ENCODE results near the gene SRSF3.

SRSF3 gene

DNA sequence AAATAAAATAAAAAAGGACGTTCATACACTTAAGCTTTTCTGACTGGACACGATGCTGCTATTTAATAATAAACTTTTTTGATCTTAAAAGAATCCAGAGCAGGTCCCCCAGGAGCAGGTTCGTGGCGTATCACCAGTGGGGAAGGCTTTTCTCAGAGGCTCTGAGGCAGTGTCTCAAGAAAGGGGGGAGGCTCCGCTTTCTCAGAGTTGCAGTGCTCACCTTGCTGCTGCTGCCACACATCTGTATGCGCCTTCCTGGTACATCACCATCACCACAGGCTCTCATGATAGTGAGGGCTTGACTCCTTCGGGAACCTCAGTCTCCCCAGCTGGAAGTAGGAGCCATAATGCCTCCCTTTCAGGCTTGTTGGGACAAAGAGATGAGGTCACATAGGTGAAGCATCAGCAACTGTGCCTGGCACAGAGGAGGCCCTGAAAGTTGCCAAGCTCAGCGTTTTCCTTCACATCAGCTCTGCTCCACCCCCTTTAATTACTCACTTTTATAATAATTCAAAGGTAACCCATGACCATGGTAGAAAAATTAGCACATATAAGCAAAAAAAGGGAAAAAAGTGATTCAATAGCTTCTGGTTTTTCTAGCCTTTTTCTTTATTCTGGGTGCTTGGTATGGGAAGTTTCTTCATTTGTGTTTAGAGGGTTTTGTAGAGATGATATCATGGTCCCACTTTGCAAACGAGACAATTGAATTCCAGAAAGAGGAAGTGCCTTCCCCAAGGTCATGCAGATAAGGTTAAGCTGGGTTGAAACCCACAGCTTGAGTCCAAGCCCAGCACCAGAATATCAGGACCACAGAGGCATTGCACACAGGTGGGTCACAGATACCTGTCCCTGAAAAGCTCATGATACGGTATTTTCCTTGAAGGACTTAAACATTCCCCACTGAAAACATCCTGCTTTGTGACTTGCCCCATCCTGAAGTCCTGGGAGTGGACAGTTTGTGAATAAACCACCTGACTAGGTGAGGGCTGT, 24.5 kb downstream of the SRSF3 start:
- in situ Hi-C loops (cut with MboI; ENCODE audit: low sequenced_read_pairs), result loop anchor here (10.0 to 25.0 kb wide), 3 partner anchors 136 to 594 kb away; partner anchors contain the start of gene FGD2

GRCh38 chr6:36621371-36621855, 27.3 kb downstream of the SRSF3 start:
- in situ Hi-C loops (cut with MboI; ENCODE audit: low sequenced_read_pairs), result loop anchor here (5.0 to 25.0 kb wide), 3 partner anchors 61 to 591 kb away; partner anchors contain the start of gene FGD2

DNA sequence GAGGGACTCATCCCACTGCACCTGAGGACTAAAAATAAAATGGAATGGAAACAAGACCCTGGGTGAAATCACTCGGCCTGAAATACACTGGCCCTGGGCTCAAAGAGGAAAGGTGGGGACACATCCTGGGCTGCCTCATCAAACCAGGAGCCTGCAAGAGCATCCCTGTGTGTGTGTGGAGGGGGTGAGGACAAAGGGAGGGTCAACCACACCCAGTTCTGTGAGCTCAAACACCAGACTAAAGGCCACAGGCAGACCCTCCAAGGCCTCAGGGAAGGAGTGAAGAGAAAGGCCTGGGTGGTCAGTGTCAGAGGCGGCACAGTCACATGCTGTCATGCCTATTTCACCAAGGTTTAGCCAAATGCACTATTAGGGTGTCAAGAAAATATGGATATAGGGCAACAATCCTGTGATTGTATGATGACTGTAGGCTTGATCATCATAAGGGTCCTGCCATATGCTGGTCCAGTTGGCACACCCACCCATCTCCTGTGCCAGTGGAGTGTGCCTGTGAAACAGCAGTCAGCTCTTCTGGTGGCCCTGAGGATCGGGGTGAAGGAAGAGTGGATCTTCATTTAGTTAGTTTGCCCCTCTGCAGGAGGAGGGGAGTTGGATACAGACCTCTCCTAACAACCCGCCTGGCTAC, 28.9 kb downstream of the SRSF3 start:
- in situ Hi-C loops (cut with MboI; ENCODE audit: low sequenced_read_pairs), result loop anchor here (5.0 to 25.0 kb wide), 3 partner anchors 59 to 589 kb away; partner anchors contain the start of gene FGD2

DNA sequence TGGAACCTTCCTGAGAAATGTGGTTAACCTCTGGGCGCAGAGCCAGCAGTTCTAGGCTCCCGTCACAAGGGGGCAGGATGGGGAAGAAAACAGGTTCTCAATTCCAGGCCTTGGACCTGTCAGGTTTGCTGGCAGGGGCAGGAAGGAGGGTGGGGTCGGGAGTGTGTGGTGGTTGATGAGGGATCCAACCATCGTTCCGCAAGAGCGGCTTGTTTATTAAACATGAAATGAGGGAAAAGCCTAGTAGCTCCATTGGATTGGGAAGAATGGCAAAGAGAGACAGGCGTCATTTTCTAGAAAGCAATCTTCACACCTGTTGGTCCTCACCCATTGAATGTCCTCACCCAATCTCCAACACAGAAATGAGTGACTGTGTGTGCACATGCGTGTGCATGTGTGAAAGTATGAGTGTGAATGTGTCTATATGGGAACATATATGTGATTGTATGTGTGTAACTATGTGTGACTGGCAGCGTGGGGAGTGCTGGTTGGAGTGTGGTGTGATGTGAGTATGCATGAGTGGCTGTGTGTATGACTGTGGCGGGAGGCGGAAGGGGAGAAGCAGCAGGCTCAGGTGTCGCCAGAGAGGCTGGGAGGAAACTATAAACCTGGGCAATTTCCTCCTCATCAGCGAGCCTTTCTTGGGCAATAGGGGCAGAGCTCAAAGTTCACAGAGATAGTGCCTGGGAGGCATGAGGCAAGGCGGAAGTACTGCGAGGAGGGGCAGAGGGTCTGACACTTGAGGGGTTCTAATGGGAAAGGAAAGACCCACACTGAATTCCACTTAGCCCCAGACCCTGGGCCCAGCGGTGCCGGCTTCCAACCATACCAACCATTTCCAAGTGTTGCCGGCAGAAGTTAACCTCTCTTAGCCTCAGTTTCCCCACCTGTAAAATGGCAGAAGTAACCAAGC, 29.6 kb downstream of the SRSF3 start:
- in situ Hi-C loops (cut with MboI; ENCODE audit: low sequenced_read_pairs), result loop anchor here (5.0 to 25.0 kb wide), 3 partner anchors 58 to 588 kb away; partner anchors contain the start of gene FGD2

DNA sequence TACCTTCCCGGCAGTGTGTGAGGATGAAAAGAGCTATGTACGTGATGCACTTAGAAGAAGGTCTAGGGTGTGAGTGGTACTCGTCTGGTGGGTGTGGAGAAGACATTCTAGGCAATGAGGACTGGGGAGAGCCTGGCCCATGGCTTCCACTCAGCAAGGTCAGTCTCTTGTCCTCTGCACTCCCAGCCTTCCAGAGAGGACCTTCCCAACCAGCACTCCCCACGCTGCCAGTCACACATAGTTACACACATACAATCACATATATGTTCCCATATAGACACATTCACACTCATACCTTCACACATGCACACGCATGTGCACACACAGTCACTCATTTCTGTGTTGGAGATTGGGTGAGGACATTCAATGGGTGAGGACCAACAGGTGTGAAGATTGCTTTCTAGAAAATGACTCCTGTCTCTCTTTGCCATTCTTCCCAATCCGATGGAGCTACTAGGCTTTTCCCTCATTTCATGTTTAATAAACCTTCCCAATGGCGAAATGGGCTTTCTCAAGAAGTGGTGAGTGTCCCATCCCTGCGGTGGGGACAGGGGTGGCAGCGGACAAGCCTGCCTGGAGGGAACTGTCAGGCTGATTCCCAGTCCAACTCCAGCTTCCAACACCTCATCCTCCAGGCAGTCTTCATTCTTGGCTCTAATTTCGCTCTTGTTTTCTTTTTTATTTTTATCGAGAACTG, 30.4 kb downstream of the SRSF3 start:
- in situ Hi-C loops (cut with MboI; ENCODE audit: low sequenced_read_pairs), result loop anchor here (5.0 to 25.0 kb wide), 3 partner anchors 58 to 588 kb away; partner anchors contain the start of gene FGD2

- in situ Hi-C loops (cut with MboI; ENCODE audit: low sequenced_read_pairs), result no loop called here
Observed at GRCh38 chr6:36625158-36625919, 31.2 kb downstream of the SRSF3 start.

- in situ Hi-C loops (cut with MboI; ENCODE audit: low sequenced_read_pairs), result no loop called here
Observed at GRCh38 chr6:36626636-36627035, 32.5 kb downstream of the SRSF3 start.

GRCh38 chr6:36627141-36627540, 33.0 kb downstream of the SRSF3 start:
- in situ Hi-C loops (cut with MboI; ENCODE audit: low sequenced_read_pairs), result no loop called here

DNA sequence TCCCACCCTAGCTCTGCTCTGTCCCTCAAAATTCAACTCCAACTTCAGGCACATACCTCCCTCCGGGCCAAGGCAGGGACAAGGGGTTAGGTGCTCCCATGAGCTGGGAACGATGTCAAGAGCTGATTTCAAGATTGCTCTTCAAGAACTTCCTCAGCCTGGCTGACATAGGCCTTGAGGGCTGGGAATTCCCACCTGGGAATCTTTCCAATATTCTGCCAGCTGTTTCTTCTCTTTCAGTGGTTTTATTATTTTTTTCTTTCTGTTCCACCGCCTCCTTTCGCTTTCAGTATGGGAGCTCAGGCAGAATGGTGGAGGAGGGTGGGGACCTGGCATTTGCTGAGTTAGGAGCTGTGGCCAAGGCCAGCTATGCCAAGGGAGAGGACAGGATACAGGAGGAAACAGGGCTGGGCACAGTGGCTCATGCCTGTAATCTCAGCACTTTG, 33.7 kb downstream of the SRSF3 start:
- in situ Hi-C loops (cut with MboI; ENCODE audit: low sequenced_read_pairs), result no loop called here

- in situ Hi-C loops (cut with MboI; ENCODE audit: low sequenced_read_pairs), result no loop called here
Observed at GRCh38 chr6:36629784-36630183, 35.6 kb downstream of the SRSF3 start.

GRCh38 chr6:36631326-36632011, 37.3 kb downstream of the SRSF3 start:
- in situ Hi-C loops (cut with MboI; ENCODE audit: low sequenced_read_pairs), result no loop called here

DNA sequence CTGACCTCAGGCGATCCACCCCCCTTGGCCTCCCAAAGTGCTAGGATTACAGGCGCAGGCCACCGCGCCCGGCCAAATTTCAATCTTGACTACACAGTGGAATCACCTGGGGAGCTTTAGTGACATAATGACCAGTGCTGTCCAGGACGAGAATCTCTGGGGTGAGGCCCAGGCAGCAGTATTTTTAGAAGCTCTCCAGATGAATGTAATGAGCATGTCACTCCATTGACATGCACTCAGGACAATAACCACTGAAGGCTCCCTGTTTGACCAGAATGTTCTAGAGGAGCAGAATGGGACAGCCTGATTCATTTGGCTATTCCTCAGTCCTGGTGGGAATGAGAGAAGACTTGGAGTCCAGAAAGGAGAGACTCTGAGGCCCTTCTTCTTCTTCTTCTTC, 39.2 kb downstream of the SRSF3 start:
- in situ Hi-C loops (cut with MboI; ENCODE audit: low sequenced_read_pairs), result no loop called here

DNA sequence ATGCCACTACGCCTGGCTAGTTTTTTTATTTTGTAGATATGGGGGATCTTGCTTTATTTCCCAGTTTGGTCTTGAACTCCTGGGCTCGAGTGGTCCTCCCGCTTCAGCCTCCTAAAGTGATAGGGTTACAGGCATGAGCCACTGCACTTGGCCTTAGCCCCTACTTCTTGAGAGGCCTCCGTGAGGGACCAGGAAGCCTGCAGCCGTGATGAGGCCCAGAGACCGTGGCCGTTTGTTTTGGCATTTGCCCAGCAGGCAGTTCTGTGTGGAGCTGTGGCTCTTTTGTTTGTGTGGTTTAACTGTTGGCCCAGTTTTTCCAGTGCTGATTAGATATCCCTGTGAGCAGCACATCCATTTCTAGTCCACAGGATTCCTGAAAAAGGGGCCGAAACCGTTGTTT, 39.8 kb downstream of the SRSF3 start:
- in situ Hi-C loops (cut with MboI; ENCODE audit: low sequenced_read_pairs), result no loop called here

- in situ Hi-C loops (cut with MboI; ENCODE audit: low sequenced_read_pairs), result no loop called here
Observed at GRCh38 chr6:36634317-36635108, 40.4 kb downstream of the SRSF3 start.

- in situ Hi-C loops (cut with MboI; ENCODE audit: low sequenced_read_pairs), result no loop called here
Observed at GRCh38 chr6:36636283-36636682, 42.1 kb downstream of the SRSF3 start.

- in situ Hi-C loops (cut with MboI; ENCODE audit: low sequenced_read_pairs), result no loop called here
Observed at GRCh38 chr6:36636687-36637418, 42.7 kb downstream of the SRSF3 start.

DNA sequence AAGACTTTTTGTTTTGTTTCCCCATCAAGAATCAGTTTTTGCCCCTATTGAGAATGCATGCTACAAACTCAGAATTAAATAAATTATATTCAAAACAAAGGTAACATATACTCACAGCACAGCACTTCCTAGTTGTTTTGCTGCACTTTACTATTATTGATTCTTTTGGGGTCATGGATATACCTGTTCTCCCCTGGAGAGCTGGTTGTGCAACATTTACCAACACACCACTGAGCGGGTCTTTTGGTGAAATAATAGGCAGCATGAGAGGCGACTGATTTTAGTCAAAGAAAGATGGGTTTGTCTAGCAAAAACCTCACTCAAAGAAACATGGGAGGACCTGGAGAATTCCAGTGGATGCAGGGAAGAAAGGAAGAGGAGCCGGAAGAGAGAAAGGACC, 44.4 kb downstream of the SRSF3 start:
- in situ Hi-C loops (cut with MboI; ENCODE audit: low sequenced_read_pairs), result no loop called here

Data from HL-60/S4 (cell line).